Measurements from ENCODE around the gene PHTF1.
"Not testable (repeated sequence)": the region's sequence is repeated elsewhere in the genome, so short reads cannot be mapped to it uniquely, and the experiment has no call there.

Gene PHTF1

DNA sequence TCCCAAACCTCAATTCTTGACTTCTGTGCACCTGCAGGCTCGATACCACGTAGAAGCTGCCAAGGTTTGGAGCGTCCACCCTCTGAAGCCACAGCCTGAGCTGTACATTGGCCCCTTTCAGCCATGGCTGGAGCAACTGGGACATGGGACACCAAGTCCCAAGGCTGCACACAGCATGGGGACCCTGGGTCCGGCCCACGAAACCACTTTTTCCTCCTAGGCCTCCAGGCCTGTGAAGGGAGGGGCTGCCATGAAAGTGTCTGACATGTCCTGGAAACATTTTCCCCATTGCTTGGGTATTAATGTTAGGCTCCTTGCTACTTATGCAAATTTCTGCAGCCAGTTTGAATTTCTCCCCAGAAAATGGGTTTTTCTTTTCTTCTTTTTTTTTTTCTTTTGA is 40.7 kb downstream of the PHTF1 start:
- DNase-seq (ENCODE audit: low spot score): not testable (repeated sequence)

DNA sequence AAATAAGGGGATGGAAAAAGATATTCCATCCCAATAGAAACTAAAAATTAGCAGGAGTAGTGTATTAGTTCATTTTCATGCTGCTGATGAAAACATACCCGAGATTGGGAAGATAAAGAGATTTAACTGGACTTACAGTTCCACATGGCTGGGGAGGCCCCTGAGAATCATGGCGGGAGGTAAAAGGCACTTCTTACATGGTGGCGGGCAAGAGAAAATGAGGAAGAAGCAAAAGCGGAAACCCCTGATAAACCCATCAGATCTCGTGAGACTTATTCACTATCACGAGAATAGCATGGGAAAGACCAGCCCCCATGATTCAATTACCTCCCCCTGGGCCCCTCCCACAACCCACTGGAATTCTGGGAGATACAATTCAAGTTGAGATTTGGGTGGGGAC is 41.8 kb downstream of the PHTF1 start:
- not testable (repeated sequence) for DNase-seq (ENCODE audit: low spot score)

DNA sequence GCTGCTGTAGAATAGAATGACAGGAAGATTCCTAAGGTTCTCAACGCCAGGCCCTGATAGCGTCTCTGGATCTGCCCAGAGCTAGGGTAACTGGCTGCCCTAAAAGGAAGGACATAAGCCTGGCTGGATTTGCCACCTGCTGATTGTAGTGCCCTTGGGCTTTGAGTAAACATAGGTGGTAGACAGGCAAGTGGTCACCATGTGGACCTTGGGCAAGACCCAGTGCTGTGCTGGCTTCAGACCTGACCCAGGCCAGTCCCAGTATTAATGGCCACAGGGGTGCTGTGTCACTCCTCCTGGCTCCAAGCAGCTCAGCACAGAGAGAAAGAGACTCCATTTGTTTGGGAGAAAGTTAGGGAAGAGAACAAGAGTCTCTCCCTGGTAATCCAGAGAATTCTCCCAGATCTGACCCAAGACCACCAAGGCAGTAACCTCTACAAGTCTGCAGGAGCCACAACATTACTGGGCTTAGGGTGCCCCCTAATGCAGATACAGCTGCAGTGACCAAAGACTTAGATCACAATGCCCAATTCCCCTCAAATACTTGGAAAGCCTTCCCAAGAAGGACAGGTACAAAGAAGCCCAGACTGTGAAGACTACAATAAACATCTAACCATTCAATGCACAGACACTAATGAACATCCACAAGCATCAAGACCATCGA is 44.5 kb downstream of the PHTF1 start:
- DNase-seq (ENCODE audit: low spot score): no peak

DNA sequence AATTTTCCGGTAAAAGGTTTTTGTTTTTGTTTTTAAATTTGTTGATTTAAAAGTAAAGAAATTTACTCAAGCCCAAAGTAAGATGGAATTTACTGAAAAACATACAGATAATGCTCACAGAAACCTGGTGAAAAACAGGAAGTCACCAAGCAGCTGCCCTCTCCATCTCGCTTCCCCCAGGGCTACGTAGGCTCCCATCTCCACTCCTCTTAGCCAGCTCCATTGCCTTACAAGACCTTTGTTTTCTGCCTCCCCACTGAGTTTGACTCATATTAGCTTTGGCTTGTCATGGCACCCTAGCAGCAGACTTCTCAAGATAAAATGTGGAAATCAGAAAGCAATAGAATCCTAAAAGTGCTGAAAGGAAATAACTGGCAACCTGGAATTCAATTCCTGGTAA is 57.9 kb downstream of the PHTF1 start:
- no peak for DNase-seq (ENCODE audit: low spot score)

DNA sequence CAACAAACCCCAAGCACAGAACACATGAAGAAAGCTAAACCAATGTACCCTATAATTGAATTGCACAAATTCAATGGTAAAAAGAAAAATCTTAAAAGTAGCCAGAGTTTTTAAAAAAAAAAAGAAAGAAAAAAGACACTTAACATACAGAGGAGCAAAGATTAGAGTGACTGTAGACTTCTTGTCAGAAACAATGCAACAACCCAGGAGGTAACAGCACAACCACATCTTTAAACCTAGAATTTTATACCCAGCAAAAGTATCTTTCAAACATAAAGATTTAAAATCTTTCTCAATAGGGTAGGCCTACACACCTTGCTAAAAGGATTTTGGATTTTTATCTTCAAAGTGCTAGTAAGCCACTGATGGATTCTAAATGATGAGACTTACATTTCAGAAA is 64.4 kb downstream of the PHTF1 start:
- no peak for DNase-seq (ENCODE audit: low spot score)

DNA sequence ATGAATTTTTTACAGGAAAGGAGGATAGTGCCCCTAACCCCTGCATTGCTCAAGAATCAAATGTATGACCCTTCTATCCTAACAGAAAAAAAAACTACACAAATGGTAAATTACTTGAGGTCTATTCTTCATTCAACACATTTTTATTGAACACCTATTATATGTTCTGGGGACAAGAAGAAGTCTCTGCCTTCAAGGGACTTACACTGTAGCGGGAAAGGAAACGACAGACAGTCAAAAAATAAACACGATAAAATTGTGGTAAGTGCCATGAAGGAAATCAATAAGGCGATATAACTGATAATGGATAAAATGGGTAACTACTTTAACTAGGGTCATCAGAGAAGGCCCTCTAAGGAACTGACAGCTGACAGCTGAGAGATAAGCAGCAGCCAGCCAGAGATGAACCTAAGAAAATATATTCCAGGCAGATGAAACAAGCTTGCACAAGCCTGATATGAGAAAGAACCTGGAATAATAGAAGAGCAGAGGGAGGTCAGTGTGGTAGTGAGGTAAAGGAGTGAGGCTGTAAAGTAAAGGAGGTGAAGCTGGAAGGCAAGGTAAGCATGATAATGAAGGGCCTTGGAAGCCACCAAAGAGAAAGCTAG is 66.4 kb downstream of the PHTF1 start:
- DNase-seq (ENCODE audit: low spot score): no peak

DNA sequence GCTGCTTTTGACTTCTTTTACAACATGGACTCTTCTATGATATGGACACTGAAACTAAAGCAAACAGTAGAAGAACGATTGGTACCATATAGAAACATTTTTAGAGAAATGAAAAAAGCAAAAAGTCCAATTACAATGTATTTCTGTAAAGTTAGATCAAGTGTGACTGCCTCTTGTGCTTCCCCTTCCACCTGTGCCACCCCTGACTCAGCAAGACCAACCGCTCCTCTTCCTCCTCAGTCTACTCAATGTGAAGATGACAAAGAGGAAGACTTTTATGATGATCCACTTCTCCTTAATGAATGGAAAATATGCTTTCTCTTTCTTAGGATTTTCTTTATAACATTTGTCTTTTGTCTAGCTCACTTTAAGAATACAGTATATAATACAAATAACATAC is 66.9 kb downstream of the PHTF1 start:
- no peak for DNase-seq (ENCODE audit: low spot score)

DNA sequence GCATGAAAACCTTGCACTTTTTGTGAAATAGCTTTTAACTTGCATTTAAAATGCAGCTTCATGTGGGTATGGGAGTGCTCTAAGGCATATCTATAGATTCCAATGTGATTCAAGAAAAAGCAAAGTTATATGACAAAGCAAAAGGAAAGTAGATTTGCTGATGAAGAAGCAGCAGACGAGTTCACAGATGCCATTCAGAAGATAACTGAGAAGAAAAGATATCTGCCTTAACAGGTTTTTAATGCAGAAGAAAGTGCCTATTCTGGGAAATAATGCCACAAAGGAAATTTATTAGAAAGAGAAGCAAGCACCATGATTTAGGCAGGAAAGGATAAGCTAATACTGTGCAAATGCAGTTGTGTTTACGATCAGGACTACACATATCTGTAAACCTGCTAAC is 68.1 kb downstream of the PHTF1 start:
- no peak for DNase-seq (ENCODE audit: low spot score)

DNA sequence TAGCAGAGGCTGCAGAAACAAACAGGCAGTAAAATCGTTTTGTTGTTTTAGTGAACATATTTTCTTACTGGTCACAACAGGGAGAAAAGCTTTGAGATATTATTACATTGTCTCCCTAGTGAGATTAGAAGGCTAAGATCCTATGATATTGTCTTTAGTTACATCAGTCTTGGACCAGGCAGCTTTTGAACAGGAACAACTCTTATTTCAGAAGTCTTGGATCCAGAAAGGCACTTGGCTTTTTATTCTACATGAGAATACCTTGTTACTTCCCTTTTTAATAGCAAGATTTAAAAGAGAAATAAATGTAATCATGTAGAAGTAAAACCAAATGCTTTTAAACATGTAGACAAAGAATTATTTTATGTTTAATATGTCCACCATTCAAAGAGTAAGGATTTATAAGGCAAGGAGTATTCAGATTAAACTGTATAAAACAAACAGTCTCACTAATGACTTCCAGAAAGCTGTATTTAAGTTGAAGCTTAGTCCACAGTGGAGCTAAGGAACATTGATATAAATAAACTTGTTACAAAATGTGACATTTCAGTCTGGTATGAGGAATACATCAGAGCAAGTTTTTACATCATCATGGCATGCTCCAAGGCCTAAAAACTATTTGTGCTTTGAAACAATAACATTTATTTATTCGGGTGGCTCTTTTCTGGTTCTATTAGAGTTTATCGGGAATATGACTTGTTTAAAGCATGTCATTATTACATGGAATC is 72.2 kb downstream of the PHTF1 start:
- DNase-seq (ENCODE audit: low spot score): no peak

DNA sequence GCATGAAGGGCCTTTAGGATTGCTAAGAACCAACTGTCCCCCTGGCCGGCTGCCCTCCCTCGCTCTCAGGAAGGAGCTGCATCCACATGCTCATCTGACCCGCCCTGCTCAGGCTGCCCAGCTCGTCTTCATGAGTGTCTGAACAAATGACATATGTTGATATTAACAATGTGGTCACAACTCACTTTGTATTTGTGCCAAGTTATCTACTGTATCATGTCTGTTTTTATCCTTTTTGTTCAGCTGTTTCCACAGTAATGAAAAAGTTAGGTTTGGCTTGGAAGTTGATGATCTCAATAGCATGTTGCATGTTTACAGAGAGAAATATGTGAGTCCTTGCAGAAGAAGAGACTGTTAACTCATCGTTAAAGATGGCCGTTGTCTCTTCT is 75.1 kb downstream of the PHTF1 start:
- DNase-seq (ENCODE audit: low spot score): no peak

DNA sequence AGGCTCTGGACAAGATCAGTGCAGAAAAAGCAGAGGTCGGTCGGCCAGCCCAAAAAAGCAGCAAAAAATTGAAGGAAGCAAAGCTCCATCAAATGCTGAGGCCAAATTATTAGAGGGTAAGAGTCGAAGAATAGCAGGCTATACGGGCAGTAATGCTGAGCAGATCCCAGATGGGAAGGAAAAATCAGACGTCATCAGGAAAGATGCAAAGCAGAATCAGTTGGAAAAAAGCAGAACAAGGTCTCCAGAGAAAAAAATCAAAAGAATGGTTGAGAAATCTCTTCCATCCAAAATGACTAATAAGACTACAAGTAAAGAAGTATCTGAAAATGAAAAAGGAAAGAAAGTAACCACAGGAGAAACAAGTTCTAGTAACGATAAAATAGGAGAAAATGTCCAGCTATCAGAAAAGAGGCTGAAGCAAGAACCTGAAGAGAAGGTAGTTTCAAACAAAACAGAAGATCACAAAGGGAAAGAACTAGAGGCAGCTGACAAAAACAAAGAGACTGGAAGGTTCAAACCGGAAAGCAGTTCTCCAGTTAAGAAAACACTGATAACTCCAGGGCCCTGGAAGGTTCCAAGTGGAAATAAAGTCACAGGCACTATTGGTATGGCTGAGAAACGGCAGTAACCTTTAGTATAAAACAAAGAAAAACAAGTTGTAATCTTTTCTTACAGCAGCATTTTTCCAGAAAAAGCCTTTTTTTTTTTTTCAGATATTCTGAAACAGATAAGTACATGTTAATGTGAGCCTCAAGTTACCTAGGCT is 75.7 kb downstream of the PHTF1 start:
- no peak for DNase-seq (ENCODE audit: low spot score)

DNA sequence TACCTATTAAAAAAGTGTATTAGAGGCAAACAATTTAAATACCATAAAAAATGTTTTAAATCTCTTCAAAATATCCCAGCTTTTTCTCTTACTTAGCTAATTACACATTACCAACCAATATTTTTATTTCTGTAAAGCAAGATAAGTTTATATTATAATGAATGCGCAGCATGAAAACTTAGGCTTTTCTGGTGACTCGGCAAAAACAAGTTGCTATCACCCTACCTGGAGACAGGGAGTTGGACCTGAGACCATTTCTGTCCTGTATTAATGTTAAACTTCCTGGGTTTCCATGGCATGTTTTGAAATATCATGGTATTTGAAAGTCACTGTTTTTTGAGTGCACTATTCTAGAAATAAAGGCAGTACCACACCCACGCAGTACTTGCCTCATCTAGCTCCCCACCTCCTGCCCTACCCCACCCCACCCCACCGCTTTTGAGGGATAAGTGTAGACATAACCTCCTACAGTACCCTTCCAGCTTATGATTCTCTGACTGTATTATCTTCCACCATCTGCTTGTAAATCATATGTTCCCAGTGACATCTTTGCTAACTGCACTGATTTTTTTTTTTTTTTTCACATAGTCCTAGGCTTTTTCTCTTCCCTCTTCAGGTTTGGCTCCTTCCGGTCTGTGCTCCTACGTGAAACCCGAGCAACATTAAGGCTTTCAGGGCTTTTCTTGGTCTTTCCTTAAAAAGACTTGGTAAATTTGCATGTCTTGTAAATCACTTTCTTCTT is 77.5 kb downstream of the PHTF1 start:
- DNase-seq (ENCODE audit: low spot score): no peak

DNA sequence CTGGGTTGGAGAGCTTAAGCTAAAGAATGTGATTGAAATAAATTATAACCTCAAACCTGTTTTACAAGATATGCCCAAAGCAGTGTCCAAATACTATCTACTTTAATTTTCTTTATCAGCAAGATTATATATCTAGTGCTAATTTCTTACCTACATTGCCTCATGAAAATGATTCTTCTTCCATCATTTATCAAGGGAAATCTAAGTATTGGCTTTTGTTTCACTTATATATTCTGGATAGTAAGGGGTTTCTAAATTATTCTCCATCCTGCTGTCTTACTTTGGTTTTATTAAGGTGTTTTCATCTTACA is 81.2 kb downstream of the PHTF1 start:
- no peak for DNase-seq (ENCODE audit: low spot score)

DNA sequence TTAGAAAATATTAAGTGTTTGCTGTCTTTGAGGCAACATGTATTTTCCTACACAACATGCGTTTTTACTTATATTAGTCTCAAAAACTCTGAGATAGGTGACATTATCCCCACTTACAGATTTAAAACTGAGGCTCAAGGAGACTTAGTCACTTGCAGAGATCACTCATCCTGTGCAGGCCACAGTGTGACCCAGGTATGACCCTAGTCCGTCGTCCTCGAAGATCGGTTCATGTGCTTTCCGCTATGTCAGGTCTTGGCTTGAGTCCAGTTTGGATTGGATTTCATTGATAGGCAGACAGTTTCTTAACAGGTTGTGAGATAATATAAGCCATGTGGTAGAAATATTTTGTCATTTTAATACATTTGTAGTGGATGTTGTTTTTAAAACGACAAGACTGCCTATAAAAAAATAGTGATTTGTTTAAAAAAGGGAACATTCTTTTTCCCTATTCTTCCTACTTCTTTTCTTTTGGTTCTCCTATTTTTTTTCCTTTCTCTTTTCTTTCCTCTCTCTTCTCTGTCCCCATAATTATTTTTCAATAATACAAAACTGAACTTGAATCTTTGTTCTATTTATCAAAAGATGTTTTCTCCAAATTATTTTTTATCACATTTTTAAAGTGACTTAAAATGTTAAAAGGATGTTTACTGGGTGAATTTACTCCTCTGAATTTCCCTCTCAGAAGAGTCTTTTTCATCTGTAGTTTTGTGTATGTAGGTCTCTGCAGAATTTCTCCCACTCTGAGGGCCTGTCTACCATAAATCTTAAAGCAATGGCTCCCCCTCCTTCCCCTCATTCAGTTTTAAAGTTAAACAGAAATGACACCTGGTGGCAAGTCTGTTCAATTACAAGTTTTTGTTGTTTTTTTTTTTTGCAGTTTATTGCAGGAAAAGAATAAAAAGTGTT is 81.8 kb downstream of the PHTF1 start:
- DNase-seq (ENCODE audit: low spot score): peak; percentile 32

DNA sequence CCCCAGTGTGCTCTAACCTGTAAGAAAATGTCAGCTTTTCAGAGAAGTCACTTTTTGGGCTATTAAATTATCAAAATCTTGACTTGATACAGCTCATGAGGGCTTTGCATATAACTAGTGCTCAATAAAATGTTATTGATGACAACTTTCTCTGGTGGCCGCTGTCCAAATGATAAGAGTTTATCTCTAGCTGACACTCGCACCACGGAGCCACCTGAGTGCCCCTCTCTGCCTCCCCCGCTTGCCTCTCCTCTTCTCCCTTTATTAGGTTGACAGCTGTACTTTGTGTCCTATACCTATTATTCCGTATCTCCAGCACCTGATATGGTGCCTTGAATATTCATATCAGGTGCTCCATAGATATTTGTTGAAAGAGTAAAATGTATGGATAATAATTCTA is 82.8 kb downstream of the PHTF1 start:
- DNase-seq (ENCODE audit: low spot score): no peak

DNA sequence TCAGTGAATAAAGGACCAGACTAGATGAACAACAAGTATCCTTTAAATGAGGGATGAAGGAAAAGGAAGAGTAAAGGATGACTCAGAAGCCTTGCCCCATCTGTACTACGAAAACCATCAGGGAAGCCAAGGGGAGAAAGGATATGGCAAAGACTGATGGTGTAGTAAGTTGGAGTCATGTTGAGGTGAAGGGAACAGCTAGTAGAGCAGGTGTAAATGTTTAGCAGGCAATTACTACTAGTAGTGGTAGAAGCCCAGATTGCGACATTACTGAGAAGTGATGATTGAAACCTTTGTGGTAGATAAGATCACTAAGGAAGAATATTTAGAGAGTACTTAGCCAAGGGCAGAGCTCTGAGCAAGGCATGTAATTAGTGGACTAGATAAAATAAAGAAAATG is 84.0 kb downstream of the PHTF1 start:
- no peak for DNase-seq (ENCODE audit: low spot score)

DNA sequence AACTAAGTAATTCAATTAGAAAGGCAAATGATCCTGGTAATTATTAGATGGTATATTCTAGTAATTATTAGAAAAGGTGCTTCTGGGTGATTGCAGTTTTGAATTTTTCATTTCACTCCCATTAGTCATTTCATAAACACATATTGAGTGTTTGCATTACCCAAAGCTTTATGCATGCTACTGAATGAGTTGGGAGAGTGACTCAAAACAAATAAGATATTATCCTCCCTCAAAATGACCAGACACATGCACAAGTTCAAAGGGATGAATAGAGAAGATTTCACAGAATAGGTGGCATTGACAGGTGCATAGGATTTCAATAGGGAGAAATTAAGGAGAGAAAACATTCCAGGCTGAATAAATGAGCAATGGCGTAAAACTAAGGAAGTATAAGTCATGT is 84.7 kb downstream of the PHTF1 start:
- no peak for DNase-seq (ENCODE audit: low spot score)

DNA sequence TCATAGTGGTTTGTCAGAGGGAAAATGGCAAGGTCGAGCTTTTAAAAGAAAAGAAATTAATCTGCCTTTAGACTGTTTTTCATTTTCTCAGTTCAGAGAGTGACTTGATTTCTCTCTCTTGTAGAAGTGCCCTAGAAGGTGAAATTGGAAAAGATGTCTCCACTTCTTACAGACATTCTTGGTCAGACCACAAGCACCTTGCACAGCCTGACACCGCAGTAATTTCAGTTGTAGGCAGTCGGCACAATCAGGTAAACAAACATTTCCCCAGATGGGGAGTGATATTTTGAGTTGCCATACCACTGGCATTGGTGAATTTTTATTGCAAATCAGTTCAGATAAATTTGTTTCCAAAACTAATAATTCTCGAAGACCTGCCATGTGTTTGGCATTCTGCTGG is 86.8 kb downstream of the PHTF1 start:
- no peak for DNase-seq (ENCODE audit: low spot score)

DNA sequence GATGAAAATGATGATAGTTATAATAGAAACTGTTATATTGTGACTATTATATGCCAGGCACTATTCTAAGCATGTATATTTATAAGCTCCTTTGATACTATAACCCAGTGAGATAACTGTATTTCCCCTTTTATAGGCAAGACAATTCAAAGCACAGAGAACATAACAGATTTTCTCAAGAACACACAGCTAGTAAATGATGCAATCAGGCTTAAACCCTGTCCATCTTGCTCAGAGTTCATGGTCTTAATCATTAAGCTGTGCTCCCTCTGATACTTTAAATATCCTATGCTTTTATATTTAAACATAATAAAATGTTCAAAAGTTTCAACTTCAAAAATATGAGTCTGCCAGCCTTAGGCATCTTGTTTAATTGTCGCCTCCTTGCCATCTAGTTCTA is 88.6 kb downstream of the PHTF1 start:
- DNase-seq (ENCODE audit: low spot score): no peak

DNA sequence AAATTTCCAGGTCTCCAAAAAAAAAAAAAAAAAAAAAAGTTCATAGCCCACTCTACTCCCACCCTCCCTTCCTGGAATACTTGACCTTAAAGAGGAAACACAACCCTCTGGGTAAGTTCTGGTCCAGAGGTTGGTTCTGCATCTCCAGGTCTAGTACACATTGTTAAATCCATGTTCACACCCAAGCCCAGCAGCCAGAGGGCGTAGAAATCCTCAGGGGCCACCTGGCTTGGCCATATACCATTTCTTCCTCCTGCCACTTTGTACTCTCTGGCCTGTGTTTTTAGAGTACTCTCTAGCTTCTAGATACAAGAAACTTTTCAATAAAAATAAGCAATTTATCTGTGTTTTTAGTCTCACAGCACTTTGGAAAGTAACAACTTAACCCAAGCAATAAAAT is 89.3 kb downstream of the PHTF1 start:
- DNase-seq (ENCODE audit: low spot score): no peak

DNA sequence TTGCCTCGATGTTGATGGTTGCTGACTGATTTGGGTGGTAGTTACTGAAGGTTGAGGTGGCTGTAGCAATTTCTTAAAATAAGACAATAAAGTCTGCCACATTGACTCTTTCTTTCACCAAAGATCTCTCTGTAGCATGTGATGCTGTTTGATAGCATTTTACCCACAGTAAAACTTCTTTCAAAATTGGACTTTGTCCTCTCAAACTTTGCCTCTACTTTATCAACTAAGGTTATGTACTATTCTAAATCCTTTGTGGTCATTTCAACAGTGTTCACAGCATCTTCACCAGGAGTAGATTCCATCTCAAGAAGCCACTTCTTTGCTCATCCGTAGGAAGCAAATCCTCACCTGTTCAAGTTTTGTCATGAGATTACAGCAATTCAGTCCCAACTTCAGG is 93.2 kb downstream of the PHTF1 start:
- no peak for DNase-seq (ENCODE audit: low spot score)

All from CD4-positive, alpha-beta T cell treated with Interleukin-15 for 4 hours (primary cell).